ENCODE results near the gene BRIX1. TPM values are rescaled to one million over a fixed set of nuclear protein-coding genes. Genes with fewer than 3 reads are reported as not detected.

The BRIX1 gene
- total and polyA plus RNA-seq, 9 of the 15 experiments (the other 6 are each of a cell fraction or from before 2014, with no cell fraction given) = 115 to 193 (median 159) TPM

GRCh38 chr5:34923694-34924461, 8.4 kb downstream of the BRIX1 start (continued):
- peak; percentile 71 to 91; a peak in 3 of 4 replicates for TF ChIP-seq ZNF318 (IDR thresholded peaks at IDR 0.05; ENCODE audit: borderline replicate concordance in 1 of 2, low read depth in 1 of 2)
- no peak for TF ChIP-seq SIN3B (IDR thresholded peaks at IDR 0.05; ENCODE audit: low read depth)
- TF ChIP-seq SRSF7 (optimal IDR thresholded peaks at IDR 0.05; ENCODE audit: low read depth, low read length) = no peak
- TF ChIP-seq POU5F1 (IDR thresholded peaks at IDR 0.05; ENCODE audit: borderline replicate concordance, low read depth, low read length, partially characterized antibody) = no peak
- TF ChIP-seq BMI1 (IDR thresholded peaks at IDR 0.05; ENCODE audit: low read length) = no peak
- TF ChIP-seq ZFP36 (IDR thresholded peaks at IDR 0.05; ENCODE audit: low read depth, low read length, partially characterized antibody) = no peak
- no peak for TF ChIP-seq ZNF830 (CRISPR knock-in tag; IDR thresholded peaks at IDR 0.05)
- TF ChIP-seq NUFIP1 (IDR thresholded peaks at IDR 0.05; ENCODE audit: partially characterized antibody) = no peak
- no peak for TF ChIP-seq FOXJ2 (tag; IDR thresholded peaks at IDR 0.05)

Measured in K562 (cell line).